Stimulated activated CD4-positive, alpha-beta T cell treated with anti-CD3 and anti-CD28 coated beads, Interleukin-4, amount 100 ng/mL, for 48 hours (primary cell): Measurements from ENCODE around the gene ZNF385B.

ENCODE experiments used
- DNase-seq, 2 donors: peaks; one replicate each; pipeline ENCODE4 v3.0.0-alpha.2; 2020; ENCODE audit warnings: low read depth in 2 of 2

Gene ZNF385B

GRCh38 chr2:179856205-179856604, 5.2 kb downstream of the ZNF385B start:
- DNase-seq, result no peak

GRCh38 chr2:179855673-179856072, 5.7 kb downstream of the ZNF385B start:
- DNase-seq, result no peak

- no peak for DNase-seq
Observed at GRCh38 chr2:179854891-179855290, 6.5 kb downstream of the ZNF385B start.

GRCh38 chr2:179853108-179853507, 8.3 kb downstream of the ZNF385B start:
- DNase-seq, result no peak

GRCh38 chr2:179850188-179850587, 11.2 kb downstream of the ZNF385B start:
- no peak for DNase-seq

- DNase-seq, result no peak
Observed at GRCh38 chr2:179849719-179850118, 11.7 kb downstream of the ZNF385B start.

GRCh38 chr2:179843541-179843940, 17.9 kb downstream of the ZNF385B start:
- DNase-seq, result no peak

- DNase-seq, result no peak
Observed at GRCh38 chr2:179842498-179843153, 18.8 kb downstream of the ZNF385B start.

- DNase-seq, result no peak
Observed at GRCh38 chr2:179840840-179841239, 20.6 kb downstream of the ZNF385B start.

GRCh38 chr2:179837408-179837807, 24.0 kb downstream of the ZNF385B start:
- DNase-seq, result no peak

- no peak for DNase-seq
Observed at GRCh38 chr2:179830043-179830787, 31.2 kb downstream of the ZNF385B start.

GRCh38 chr2:179826297-179826696, 35.1 kb downstream of the ZNF385B start:
- DNase-seq, result no peak

GRCh38 chr2:179825494-179825893, 35.9 kb downstream of the ZNF385B start:
- no peak for DNase-seq

- no peak for DNase-seq
Observed at GRCh38 chr2:179824961-179825360, 36.5 kb downstream of the ZNF385B start.

- DNase-seq, result no peak
Observed at GRCh38 chr2:179822540-179822939, 38.9 kb downstream of the ZNF385B start.

GRCh38 chr2:179818546-179818945, 42.9 kb downstream of the ZNF385B start:
- DNase-seq, result no peak

GRCh38 chr2:179817181-179817841, 44.1 kb downstream of the ZNF385B start:
- DNase-seq, result no peak

GRCh38 chr2:179814050-179814449, 47.4 kb downstream of the ZNF385B start:
- DNase-seq, result no peak

- no peak for DNase-seq
Observed at GRCh38 chr2:179812501-179812900, 48.9 kb downstream of the ZNF385B start.

GRCh38 chr2:179811042-179811441, 50.4 kb downstream of the ZNF385B start:
- DNase-seq, result no peak

GRCh38 chr2:179809606-179810005, 51.8 kb downstream of the ZNF385B start:
- no peak for DNase-seq

- no peak for DNase-seq
Observed at GRCh38 chr2:179805001-179805400, 56.4 kb downstream of the ZNF385B start.

GRCh38 chr2:179804206-179804605, 57.2 kb downstream of the ZNF385B start:
- DNase-seq, result no peak
